Prostate gland (tissue), 2 donors: ENCODE data around the gene BTBD1.
"Not testable (repeated sequence)": the region's sequence is repeated elsewhere in the genome, so short reads cannot be mapped to it uniquely, and the experiment has no call there.

ENCODE experiments used
- CTCF ChIP-seq, 4 experiments: fragments of 200-600 bp in 2 of 4; fragments of 450-650 bp in 2 of 4; sonication (generic) in 2 of 4; IDR thresholded peaks; 1 replicate in 3 of 4; 2 replicates in 1 of 4; pipeline ENCODE4 v1.5.1; 2016 to 2019; ENCODE audit warnings: antibody characterized with exemption in 4 of 4, mild to moderate bottlenecking in 2 of 4, moderate library complexity in 2 of 4
- POLR2AphosphoS5 ChIP-seq: sonication (generic); formaldehyde crosslinking; IDR thresholded peaks from one replicate; pipeline ENCODE4 v1.6.1; 2017; ENCODE audit warnings: antibody characterized with exemption

- not testable (repeated sequence) for TF ChIP-seq CTCF (IDR thresholded peaks at IDR 0.05); POLR2AphosphoS5
Measured at GRCh38 chr15:83085864-83086552, 19.0 kb upstream of the BTBD1 start.
